AG20443 (cell line): ENCODE results near the gene ELAVL1.
A peak's percentile ranks its signal among the peaks of the same experiment; 100 is the strongest.
"Not testable (repeated sequence)": the region's sequence is repeated elsewhere in the genome, so short reads cannot be mapped to it uniquely, and the experiment has no call there.

Source experiments
- DNase-seq: peaks from one replicate; pipeline ENCODE4 v3.0.0; 2012; ENCODE audit warnings: low spot score, mixed read lengths

ELAVL1 gene

GRCh38 chr19:7933828-7934725 lies 71.4 kb downstream of the ELAVL1 start:
- DNase-seq: no peak

GRCh38 chr19:7933411-7933810 lies 72.0 kb downstream of the ELAVL1 start:
- DNase-seq: no peak

DNA sequence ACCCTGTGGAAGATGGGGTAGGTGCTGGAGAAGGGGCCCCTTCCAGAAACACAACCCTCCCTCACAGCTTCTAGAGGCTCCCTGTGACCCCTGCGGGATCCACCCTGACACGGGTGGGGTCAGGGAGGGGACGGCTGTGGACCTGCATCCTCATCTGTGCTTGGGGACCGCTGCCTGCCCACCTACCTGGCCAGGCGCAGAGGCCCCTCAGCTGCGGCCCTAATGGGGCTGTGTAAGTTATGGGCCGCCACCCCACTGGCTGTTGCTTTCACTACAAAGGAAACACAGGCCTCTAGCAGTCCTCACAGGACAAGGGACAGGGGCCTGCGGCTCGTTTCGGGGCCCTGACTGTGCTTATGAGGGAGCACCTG lies 72.5 kb downstream of the ELAVL1 start:
- DNase-seq: no peak

DNA sequence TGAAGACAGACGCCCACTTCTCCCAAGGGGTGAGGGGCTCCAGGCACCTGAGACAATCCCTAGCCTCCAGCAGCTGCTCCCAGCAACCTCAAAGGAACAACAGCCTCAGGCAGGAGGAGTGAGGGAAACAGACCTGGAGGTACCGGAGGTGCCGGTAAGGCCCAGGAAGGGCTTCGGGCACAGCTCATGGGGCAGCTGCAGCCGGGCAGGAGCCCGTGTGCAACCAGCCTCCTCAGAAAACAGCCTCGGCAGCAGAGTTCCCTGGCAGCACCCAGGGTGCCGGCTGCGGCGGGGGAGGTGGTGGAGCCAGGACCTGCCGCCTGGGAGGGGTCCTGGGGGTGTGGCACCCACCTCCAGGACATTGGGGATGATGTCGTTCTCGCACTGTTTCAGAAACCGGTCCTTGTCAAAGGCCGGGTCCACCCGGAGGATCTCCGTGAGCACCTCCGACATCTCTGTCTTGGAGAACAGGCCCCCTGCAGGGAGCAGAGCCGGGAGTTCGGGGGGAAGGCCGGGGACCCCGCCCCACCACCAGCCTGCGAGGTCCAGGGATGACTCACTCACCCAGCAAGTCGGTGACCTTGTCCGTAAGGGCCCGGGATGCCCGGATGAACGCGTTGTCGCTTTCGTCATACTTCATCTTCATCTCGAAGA lies 73.0 kb downstream of the ELAVL1 start:
- no peak for DNase-seq

- no peak for DNase-seq
These were observed 74.0 kb downstream of the ELAVL1 start for GRCh38 chr19:7931221-7932061.

GRCh38 chr19:7930765-7931164 lies 74.7 kb downstream of the ELAVL1 start:
- no peak for DNase-seq

- not testable (repeated sequence) for DNase-seq
These were observed 75.4 kb downstream of the ELAVL1 start for GRCh38 chr19:7930030-7930429.

GRCh38 chr19:7928741-7929701 lies 76.4 kb downstream of the ELAVL1 start:
- DNase-seq: peak; percentile 73

DNA sequence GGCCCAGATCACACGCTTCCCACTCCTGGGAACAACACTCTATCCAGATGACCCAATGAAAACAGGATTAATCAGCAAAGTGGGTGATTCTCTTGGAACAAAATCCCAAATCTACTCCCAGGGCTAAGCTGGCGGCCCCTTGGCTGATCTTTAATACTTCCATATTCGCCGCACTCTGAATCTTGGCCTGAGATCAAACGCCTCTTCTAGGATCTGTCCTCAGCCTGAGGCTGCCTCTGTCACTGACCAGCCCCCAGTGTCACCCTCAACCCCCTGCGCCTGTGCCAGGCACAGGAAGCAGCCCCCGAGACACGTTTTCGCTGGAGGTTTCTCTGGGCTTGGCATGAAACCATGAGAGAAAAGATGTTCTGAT lies 77.1 kb downstream of the ELAVL1 start:
- DNase-seq: no peak

GRCh38 chr19:7927605-7928333 lies 77.7 kb downstream of the ELAVL1 start:
- no peak for DNase-seq

GRCh38 chr19:7926727-7927604 lies 78.5 kb downstream of the ELAVL1 start:
- no peak for DNase-seq

DNA sequence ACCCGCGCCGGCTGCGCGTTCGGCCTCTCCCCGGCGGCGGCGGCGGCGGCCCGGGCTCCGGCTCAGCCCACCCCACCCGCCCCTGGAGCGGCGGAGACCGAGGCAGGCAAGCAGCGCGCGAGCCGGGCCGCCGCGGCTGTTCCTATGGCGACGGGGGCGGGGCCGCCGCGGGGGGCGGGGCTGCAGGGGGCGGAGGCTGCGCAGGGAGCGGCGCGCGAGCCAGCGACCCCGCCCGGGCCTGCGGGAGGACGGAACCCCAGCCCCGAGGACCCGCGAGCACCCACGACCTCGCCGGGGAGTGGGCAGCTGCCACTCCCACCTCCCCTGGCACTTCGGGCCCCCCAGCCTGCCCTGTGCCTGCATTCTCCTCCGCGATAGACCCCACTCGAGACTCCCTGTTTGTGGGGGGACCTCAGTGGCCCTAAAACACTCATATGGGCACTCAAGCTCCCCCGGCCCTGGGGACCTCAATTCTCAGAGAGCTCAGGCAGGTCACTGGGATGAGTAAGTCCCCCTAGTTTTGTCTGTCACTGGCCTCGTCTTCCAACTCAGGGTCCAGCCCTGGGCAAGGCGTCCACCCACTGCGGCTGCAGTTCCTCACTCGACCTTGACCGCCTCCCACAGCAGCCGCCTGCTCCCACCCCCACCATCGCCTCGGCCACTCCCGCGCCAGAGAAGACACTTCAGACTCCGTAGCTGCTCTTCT lies 79.3 kb downstream of the ELAVL1 start, which contains the start of gene CTXN1:
Gene CTXN1, minus strand, starts transcription at position 115 of the 706 bp plus-strand sequence. CDS start 597 bp downstream, outside the sequence.
- DNase-seq: peak; percentile 88

DNA sequence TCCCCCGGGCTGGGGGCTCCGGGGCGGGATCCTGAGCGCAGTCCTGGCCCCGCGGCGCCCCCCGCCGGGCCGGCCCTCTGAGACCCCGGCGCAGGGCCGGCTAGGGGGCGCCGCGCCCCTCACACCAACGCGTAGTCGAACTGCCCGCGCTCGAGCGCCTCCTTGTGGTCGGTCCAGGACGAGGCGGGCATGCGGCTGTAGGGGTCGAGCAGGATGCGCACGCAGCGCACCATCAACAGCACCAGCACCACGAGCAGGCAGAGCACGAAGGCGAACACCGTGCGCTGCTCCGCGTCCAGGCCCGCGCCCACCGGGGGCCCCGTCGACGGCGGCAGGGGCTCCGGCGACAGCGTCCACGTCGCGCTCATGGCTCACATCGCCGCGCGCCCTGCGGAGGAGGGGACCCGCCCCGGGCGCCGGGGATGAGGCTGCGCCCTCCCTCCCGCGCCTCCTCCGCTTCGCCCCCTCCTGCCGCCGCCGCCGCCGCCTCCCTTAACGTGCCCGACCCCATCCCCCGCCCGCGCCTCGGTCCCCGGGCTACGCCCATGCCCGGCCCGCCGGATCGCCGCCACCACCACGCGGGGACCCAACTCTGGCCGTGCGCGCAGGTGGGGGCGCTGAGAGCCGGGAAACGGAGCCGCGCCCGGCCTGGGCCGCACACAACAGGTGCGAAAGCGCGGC lies 80.1 kb downstream of the ELAVL1 start:
- peak; percentile 89 for DNase-seq

GRCh38 chr19:7924651-7925170 lies 80.7 kb downstream of the ELAVL1 start:
- DNase-seq: no peak

DNA sequence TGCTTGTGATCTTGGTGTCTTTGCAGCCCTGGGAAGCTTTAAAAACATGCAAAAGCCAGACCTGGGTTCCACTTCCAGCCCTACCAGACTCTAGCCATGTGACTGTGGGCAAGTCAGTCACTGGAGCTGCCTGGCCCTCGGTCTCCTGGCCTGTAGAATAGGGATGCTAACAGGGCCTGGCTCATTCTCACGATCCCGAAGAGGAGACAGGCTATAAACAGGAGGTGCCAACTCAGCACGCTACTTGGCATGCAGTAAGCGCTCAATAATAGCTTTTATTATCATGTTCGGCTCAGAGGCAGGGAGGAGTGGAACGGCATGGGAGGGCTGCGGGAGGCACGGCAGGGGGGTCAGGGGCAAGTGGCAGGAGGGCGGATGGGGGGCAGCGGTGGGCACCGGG lies 81.2 kb downstream of the ELAVL1 start:
- no peak for DNase-seq

DNA sequence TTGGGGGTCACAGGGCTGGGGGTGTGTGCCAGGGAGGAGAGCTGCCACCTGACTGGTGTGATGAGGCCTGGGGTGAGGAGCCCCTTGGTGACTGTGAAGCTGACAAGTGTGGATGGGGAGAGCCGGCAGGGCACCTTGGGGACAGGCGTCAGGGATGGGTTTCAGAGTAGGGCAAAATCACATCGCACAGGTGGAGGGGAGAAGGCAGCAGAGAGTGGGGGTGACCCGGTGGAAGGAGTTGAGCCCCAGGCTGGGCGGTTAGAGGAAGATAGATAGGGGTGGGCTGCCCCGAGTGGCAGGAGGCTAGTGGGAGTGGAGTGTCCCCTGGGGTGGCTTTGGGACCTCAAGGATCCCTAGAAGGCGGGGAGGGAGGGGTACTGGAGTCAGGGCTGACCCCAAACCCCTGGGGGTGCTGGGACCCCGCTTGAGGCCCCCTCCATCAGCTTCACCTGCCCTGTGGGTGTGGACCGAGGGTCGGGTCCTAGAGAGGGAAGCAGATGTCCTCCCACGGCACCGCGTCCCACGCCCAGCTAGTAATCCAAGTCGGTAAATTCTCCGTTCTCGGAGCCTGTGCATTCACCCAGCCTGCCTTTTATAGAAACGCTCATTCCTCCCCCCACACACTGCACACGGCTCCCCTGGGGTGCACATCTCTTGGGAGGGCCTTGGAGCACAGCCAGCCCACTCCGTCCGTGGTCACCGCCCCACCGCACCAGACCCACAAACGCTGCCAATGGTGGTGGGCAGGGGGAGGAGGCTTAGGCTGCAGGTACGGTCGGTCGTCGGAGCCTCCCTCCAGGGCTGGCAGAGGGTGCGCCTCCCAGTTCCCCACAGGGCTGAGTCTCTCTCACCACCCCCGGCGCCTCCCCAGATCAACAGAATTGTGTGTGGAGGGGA lies 81.9 kb downstream of the ELAVL1 start:
- DNase-seq: no peak

GRCh38 chr19:7922836-7923195 lies 82.6 kb downstream of the ELAVL1 start:
- no peak for DNase-seq
